ENCODE results near the gene EXOSC10. TPM values are rescaled to one million over a fixed set of nuclear protein-coding genes. Genes with fewer than 3 reads are reported as not detected.
A peak's percentile ranks its signal among the peaks of the same experiment; 100 is the strongest.
"Not testable (repeated sequence)": the region's sequence is repeated elsewhere in the genome, so short reads cannot be mapped to it uniquely, and the experiment has no call there.

Gene EXOSC10
- total RNA-seq, 1 donor from 2014 or later, result 17.1 TPM

DNA sequence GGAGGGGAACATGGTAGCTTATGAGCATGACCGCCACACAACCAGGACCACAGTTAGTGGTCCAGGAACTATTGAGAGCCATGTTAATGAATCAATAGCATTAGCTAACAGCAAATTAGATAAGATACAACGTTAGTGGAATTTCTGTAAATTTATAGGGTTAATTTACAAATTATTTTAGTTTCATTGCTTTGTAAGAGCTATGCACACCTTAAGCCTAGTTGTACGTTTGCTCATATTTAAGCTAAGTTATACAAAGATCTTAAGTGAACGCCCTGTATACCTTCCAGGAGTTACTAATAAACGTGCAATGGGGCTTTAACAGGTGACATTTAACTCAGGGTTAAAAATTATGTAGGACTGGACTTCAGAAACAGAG is 749 bp downstream of the EXOSC10 start:
- Histone ChIP-seq H3K4me1 (peaks cover 23% of the 10 kb centered on the region), H3K36me3 (peaks cover 41% of the 10 kb centered on the region), H3K27me3 (ENCODE audit: low read depth) (no peaks in the 10 kb centered on the region), H3K27ac (replicated peaks) (peak overlapping the region; percentile 82), H3K9me3 (replicated peaks) (no peaks in the 10 kb centered on the region), H3K4me3 (peak overlapping the region; percentile 86)
- intact Hi-C loops (cut with micrococcal nuclease), result no loop called here
- DNase-seq, result no peak
- TF ChIP-seq, protein P1, sequence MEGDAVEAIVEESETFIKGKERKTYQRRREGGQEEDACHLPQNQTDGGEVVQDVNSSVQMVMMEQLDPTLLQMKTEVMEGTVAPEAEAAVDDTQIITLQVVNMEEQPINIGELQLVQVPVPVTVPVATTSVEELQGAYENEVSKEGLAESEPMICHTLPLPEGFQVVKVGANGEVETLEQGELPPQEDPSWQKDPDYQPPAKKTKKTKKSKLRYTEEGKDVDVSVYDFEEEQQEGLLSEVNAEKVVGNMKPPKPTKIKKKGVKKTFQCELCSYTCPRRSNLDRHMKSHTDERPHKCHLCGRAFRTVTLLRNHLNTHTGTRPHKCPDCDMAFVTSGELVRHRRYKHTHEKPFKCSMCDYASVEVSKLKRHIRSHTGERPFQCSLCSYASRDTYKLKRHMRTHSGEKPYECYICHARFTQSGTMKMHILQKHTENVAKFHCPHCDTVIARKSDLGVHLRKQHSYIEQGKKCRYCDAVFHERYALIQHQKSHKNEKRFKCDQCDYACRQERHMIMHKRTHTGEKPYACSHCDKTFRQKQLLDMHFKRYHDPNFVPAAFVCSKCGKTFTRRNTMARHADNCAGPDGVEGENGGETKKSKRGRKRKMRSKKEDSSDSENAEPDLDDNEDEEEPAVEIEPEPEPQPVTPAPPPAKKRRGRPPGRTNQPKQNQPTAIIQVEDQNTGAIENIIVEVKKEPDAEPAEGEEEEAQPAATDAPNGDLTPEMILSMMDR (IDR thresholded peaks at IDR 0.05; ENCODE audit: borderline replicate concordance), result no peak

DNA sequence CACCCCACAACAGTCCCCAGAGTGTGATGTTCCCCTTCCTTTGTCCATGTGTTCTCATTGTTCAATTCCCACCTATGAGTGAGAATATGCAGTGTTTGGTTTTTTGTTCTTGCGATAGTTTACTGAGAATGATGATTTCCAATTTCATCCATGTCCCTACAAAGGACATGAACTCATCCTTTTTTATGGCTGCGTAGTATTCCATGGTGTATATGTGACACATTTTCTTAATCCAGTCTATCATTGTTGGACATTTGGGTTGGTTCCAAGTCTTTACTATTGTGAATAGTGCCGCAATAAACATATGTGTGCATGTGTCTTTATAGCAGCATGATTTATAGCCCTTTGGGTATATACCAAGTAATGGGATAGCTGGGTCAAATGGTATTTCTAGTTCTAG is 15.9 kb downstream of the EXOSC10 start:
- DNase-seq; intact Hi-C loops (cut with micrococcal nuclease); H3K4me3 ChIP-seq; H3K4me1 ChIP-seq; H3K9me3 ChIP-seq (replicated peaks); H3K27ac ChIP-seq (replicated peaks); H3K27me3 ChIP-seq (ENCODE audit: low read depth): not testable (repeated sequence)
- peaks cover 77% of the 10 kb centered on the region for H3K36me3 ChIP-seq

DNA sequence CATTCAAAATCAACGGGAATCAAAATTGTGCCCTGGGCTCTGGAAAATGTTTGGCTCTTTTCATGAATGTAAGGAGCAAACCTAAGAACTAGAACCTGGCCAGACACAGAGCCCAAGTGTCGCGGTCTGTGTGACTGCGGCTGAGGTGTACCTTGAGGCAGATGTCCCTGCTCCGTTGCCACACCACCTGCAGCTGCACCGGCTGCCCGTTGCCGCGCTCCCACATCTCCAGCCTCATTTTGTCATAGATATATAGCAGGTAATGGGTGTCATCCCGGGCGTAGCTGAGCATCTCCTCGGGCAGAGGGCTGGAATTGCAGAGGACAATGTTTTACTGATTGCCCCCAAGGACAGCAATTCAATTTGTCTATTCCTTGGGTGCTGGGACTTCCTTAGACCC is 18.7 kb downstream of the EXOSC10 start:
- Histone ChIP-seq H3K9me3 (replicated peaks) (no peaks in the 10 kb centered on the region), H3K27ac (replicated peaks) (no peak overlapping the region), H3K4me3 (no peak overlapping the region), H3K4me1 (no peaks in the 10 kb centered on the region), H3K36me3 (peaks cover 77% of the 10 kb centered on the region), H3K27me3 (ENCODE audit: low read depth) (no peaks in the 10 kb centered on the region)
- TF ChIP-seq, protein P1 (IDR thresholded peaks at IDR 0.05; ENCODE audit: borderline replicate concordance), result no peak
- DNase-seq, result no peak
- intact Hi-C loops (cut with micrococcal nuclease), result no loop called here

GRCh38 chr1:11078631-11079030 is 21.0 kb downstream of the EXOSC10 start:
- DNase-seq, result no peak
- TF ChIP-seq, protein P1 (IDR thresholded peaks at IDR 0.05; ENCODE audit: borderline replicate concordance), result no peak
- H3K36me3 ChIP-seq, result peaks cover 93% of the 10 kb centered on the region
- no peaks in the 10 kb centered on the region for H3K9me3 ChIP-seq (replicated peaks)
- intact Hi-C loops (cut with micrococcal nuclease), result no loop called here
- no peaks in the 10 kb centered on the region for H3K4me1 ChIP-seq
- H3K27ac ChIP-seq (replicated peaks), result no peak overlapping the region
- no peaks in the 10 kb centered on the region for H3K27me3 ChIP-seq (ENCODE audit: low read depth)
- no peak overlapping the region for H3K4me3 ChIP-seq

DNA sequence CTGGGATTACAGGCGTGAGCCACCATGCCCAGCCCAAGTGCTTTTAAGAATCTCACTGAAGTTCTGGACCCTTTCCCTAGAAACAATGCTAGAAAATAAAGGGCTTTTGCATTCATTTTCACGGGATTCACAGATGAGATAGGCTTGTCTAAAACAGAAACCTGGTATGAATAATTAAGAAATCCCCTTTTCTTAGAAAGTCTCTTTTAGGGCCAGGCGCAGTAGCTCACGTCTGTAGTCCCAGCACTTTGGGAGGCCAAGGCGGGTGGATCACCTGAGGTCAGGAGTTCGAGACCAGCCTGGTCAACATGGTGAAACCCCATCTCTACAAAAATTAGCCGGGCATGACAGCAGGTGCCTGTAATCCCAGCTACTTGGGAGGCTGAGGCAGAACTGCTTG is 26.3 kb downstream of the EXOSC10 start:
- H3K4me1 ChIP-seq; DNase-seq; H3K4me3 ChIP-seq; intact Hi-C loops (cut with micrococcal nuclease); H3K9me3 ChIP-seq (replicated peaks); H3K27me3 ChIP-seq (ENCODE audit: low read depth); H3K27ac ChIP-seq (replicated peaks): not testable (repeated sequence)
- peaks cover 98% of the 10 kb centered on the region for H3K36me3 ChIP-seq

GRCh38 chr1:11072216-11072917 is 27.3 kb downstream of the EXOSC10 start:
- Histone ChIP-seq H3K36me3 (peaks cover 100% of the 10 kb centered on the region), H3K27ac (replicated peaks) (no peak overlapping the region), H3K9me3 (replicated peaks) (no peaks in the 10 kb centered on the region), H3K4me3 (no peak overlapping the region), H3K27me3 (ENCODE audit: low read depth) (no peaks in the 10 kb centered on the region), H3K4me1 (no peaks in the 10 kb centered on the region)
- intact Hi-C loops (cut with micrococcal nuclease), result no loop called here
- TF ChIP-seq, protein P1 (IDR thresholded peaks at IDR 0.05; ENCODE audit: borderline replicate concordance), result no peak
- no peak for DNase-seq

All from left ventricle myocardium inferior (tissue), 1 donor.